HG02938 (cell line): ENCODE data around the gene TAAR9.
"Not testable (repeated sequence)": the region's sequence is repeated elsewhere in the genome, so short reads cannot be mapped to it uniquely, and the experiment has no call there.

Experiments used
- ATAC-seq: cut with Tn5 transposase; IDR thresholded peaks from one replicate; pipeline ENCODE4 v1.9.1; 2021; ENCODE audit warnings: mild to moderate bottlenecking, moderate library complexity; ENCODE audit not compliant: unreplicated experiment

TAAR9 gene

DNA sequence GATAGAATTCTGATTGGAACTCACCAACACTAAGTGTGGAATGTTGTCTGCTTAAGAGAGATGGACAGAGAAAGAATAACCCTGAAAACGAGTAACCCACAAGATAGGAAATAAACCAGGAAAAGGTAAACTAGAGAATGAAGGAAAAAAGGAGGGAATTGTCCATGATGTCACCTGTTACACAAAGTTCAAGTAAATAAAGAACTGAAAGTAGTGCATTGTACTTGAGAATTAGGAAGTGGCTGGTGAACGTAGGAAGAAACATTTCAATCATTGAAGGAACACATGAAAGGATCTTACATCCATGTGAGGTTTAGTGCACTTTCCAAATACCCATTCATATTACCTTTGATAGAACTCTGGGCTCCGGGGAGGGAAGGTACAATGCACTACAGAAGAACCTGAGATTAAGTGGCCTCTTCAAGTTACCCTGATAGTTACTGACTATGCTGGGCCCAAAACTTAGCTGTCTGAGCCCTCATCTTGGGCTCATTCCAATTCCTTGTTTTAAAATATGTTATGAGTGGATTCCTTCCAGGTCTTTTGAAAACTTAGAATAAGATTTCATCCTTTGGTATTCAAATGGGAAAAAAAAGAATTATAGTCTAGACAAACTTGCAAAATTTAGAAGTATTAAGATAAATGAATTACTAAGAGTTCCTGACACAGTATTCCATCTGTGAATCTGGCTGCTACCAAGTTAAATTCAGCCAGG lies 24.1 kb upstream of the TAAR9 start:
- ATAC-seq: no peak

DNA sequence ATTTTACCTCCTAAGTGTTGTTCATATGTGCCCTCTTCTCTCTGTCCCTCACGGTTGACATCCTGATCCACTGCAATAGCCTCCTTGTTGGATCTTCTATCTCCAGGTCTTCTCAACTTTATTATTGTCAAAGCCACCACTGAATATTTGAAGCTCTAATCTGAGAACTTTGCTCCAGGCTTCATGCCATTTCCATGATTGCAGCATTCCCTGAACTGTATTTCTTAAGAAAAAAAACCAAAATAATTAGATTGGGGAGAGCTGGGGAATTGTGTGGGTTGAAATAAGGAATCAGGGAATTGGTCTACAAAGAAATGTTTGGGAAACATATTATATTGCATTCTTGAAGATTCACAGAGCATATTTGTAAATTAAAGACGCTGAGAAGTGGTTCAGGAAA lies 22.7 kb upstream of the TAAR9 start:
- ATAC-seq: no peak

DNA sequence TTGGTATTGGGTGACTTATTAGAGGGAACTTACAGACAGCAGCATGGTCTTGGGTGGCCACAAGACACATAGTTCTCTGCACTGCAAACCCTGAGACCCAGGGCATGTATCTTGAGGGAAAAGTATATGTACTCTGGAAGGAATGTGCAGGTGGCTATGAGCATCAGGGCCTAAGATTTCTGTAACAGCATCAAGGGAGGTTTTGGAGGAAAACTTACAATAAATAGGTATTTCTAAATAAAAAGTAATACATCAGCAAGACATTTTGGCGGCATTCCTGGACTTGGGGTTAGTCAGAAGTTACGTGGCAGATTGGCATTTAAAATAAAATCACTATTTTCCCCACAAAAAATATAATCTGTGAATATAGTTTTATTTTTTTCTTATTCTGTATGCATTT lies 17.1 kb upstream of the TAAR9 start:
- no peak for ATAC-seq

DNA sequence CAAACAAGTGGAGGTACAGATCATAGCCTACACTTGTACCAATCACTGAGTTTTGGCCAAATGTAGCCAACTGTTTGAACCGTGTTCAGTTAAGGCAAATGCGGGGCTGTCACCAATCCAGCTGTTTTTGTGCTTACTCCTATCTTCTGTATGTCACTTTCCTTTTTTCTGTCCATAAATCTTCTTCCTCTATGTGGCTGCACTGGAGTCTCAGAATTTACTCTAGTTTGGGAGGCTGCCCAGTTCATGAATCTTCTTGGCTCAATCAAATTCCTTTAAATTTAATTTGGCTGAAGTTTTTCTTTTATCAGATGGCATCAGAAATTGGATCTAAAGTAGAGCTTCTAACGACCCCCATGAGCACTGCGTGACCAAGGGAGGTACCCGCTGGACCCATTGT lies 13.4 kb upstream of the TAAR9 start:
- no peak for ATAC-seq

DNA sequence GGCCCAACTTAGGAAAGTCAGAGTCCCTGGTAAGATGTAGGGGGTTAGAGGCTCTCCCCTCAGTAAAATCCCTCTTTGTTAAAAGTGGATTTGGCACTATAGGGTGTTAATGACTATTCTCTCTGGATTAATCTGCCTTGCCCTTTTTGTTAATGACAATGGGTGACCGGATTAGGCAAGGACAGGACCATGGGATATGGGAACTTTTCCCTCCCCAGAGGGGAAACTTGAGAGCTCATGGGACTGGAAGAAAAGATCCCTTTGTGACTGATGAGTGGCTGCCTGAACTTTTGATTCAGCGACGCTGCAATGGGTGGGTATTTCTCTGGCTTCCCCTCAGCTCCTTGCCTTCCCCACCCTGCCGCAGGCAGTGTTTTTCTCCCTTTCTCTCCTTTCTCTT lies 12.2 kb upstream of the TAAR9 start:
- no peak for ATAC-seq

DNA sequence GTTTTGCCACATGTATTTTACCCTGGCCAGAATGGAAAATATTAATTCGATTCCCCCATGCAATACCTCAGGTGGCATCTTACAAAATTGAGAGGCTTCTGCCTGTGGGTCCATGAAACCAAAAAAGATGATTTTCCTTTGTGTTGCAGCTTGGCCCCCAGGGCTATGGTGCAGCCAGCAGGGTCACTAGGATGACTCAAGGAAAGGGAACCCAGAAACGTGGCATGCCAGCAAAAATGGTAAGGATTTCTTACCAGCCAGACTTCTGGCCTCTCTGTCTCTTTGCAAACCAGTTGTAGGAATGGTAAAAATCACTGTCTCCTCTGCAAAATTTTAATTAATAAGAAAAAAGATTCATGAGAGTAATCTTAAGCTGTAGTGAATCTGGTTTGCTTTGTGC lies 11.6 kb upstream of the TAAR9 start:
- ATAC-seq: no peak

DNA sequence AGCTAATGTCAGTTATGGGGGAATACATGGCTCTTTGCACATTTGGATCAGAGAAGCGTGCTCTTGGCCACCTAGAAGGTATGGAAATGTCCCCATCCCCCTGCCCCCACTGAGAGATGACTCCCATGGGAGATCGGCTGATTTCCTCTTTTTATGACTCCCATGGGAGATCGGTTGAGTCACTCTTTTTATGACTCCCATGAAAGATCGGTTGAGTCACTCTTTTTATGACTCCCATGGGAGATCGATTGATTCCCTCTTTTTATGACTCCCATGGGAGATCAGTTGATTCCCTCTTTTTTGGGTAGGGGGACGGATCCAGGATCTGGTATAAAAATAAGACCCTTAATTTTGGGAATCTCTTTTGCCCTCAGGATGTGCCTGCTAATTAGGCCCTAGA lies 10.3 kb upstream of the TAAR9 start:
- no peak for ATAC-seq

GRCh38 chr6:132530293-132530974 lies 7.6 kb upstream of the TAAR9 start:
- ATAC-seq: peak; percentile 93

DNA sequence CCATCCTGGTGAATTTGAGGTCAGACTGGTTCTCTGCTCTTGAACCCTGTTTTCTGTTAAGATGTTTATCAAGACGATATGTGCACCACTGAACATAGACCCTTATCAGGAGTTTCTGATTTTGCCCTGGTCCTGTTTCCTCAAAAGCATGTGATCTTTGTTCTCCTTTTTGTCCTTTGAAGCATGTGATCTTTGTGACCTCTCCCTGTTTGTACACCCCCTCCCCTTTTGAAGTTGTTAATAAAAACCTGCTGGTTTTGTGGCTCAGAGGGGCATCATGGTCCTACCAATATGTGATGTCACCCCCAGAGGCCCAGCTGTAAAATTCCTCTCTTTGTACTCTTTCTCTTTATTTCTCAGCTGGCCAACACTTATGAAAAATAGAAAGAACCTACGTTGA lies 3.5 kb upstream of the TAAR9 start:
- not testable (repeated sequence) for ATAC-seq

- no peak for ATAC-seq
Observed at GRCh38 chr6:132537145-132537544, 932 bp upstream of the TAAR9 start.

- no peak for ATAC-seq
Observed at GRCh38 chr6:132544826-132545225, 6.7 kb downstream of the TAAR9 start.

DNA sequence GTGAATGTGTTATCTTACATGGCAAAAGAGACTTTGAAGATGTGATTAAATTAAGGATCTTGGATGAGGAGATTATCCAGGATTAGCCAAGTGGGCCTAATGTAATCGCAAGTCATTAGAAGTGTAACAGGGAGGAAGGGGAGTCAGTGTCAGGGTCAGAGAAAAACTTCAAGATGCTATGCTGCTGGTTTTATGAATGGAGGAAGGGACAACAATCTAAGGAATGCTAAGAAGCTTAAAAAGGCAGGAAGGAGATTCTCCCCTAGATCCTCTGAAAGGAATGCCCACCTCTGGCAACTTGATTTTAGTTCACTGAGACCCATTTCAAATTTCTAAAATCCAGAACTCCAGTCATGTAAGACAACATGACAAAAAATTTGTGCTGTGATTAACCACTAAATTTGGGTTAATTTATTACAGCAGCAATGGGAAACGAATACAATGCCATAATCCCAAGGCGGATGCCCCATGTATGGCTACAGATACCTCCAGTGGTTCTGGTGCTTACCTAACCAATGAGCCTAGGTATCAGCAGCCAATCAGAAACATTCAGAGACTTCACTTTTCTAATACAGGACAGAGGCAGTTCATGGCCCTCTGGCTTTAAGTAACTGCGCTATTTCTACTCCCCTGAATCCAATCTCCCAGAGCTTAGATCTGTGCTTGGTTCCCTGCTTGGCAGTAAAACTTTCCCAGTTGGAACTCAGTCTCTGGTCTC lies 10.8 kb downstream of the TAAR9 start:
- ATAC-seq: no peak

- ATAC-seq: no peak
Observed at GRCh38 chr6:132551214-132551613, 13.1 kb downstream of the TAAR9 start.

- no peak for ATAC-seq
Observed at GRCh38 chr6:132552372-132552771, 14.3 kb downstream of the TAAR9 start, which contains the start of gene TAAR8. Gene TAAR8 (plus strand): TSS chr6:132552672. CDS start chr6:132552693, 21 bp downstream.

GRCh38 chr6:132560087-132560486 lies 22.0 kb downstream of the TAAR9 start:
- not testable (repeated sequence) for ATAC-seq

GRCh38 chr6:132566404-132566803 lies 28.3 kb downstream of the TAAR9 start:
- ATAC-seq: no peak

- ATAC-seq: no peak
Observed at GRCh38 chr6:132567566-132567965, 29.5 kb downstream of the TAAR9 start.

GRCh38 chr6:132568611-132569010 lies 30.5 kb downstream of the TAAR9 start:
- ATAC-seq: no peak

DNA sequence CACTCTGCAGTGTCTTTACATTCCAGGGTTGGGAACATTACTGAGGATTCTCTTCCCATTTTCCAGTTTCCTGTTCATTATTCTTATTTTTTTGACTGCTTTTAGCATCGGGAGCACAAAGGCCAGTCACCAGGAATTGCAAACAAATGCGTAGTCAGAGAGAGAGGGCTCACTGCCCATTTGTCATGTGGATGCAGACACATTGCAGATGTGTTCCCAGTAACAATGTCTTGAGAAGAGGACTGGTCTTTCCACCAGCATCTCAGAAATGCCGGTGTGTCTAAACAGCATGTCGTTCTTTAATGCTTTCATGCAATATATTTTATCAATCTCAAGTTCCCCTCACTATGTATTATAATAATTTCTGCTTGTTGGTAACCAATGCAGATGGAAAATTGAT lies 31.1 kb downstream of the TAAR9 start:
- no peak for ATAC-seq

DNA sequence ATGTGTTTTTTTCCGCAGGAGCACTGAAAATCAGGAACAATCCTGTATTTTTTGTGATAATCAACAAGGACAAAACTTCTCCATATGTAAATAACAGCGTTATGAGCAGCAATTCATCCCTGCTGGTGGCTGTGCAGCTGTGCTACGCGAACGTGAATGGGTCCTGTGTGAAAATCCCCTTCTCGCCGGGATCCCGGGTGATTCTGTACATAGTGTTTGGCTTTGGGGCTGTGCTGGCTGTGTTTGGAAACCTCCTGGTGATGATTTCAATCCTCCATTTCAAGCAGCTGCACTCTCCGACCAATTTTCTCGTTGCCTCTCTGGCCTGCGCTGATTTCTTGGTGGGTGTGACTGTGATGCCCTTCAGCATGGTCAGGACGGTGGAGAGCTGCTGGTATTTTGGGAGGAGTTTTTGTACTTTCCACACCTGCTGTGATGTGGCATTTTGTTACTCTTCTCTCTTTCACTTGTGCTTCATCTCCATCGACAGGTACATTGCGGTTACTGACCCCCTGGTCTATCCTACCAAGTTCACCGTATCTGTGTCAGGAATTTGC lies 32.2 kb downstream of the TAAR9 start, which contains the start of gene TAAR6:
TAAR6 (plus strand) TSS at position 102 of the 557 bp plus-strand sequence; CDS start at position 102, 0 bp downstream.
- no peak for ATAC-seq

GRCh38 chr6:132571774-132572173 lies 33.7 kb downstream of the TAAR9 start:
- no peak for ATAC-seq
